HG02884 (cell line): ENCODE data around the gene ZDHHC8.

Experiments used
- ATAC-seq: cut with Tn5 transposase; IDR thresholded peaks from one replicate; pipeline ENCODE4 v1.9.1; 2021; ENCODE audit warnings: mild to moderate bottlenecking, moderate library complexity; ENCODE audit not compliant: unreplicated experiment

The ZDHHC8 gene

GRCh38 chr22:20113551-20114310 is 17.9 kb upstream of the ZDHHC8 start:
- ATAC-seq = no peak

- no peak for ATAC-seq
These were observed 16.8 kb upstream of the ZDHHC8 start for GRCh38 chr22:20114506-20115475.

- ATAC-seq = no peak
These were observed 15.8 kb upstream of the ZDHHC8 start, which contains the start of gene RANBP1 for GRCh38 chr22:20115691-20116375. RANBP1 (plus strand) TSS chr22:20116104; CDS start chr22:20116185, 81 bp downstream.

- ATAC-seq = no peak
These were observed 15.1 kb upstream of the ZDHHC8 start for GRCh38 chr22:20116376-20116950.

- peak; percentile 75 for ATAC-seq
These were observed 14.5 kb upstream of the ZDHHC8 start, which contains the start of gene TRMT2A for GRCh38 chr22:20116951-20117632. TRMT2A (minus strand) TSS chr22:20117226; CDS start chr22:20116906, 320 bp downstream.

GRCh38 chr22:20117633-20118299 is 13.8 kb upstream of the ZDHHC8 start:
- ATAC-seq = peak; percentile 15

- no peak for ATAC-seq
These were observed 13.1 kb upstream of the ZDHHC8 start for GRCh38 chr22:20118300-20119020.

GRCh38 chr22:20121856-20122415 is 9.7 kb upstream of the ZDHHC8 start:
- no peak for ATAC-seq

- no peak for ATAC-seq
These were observed 8.1 kb upstream of the ZDHHC8 start for GRCh38 chr22:20123366-20124082.

GRCh38 chr22:20124083-20124787 is 7.4 kb upstream of the ZDHHC8 start:
- ATAC-seq = no peak

GRCh38 chr22:20125201-20126174 is 6.1 kb upstream of the ZDHHC8 start:
- ATAC-seq = no peak

GRCh38 chr22:20126284-20127029 is 5.1 kb upstream of the ZDHHC8 start:
- ATAC-seq = no peak

- no peak for ATAC-seq
These were observed 4.2 kb upstream of the ZDHHC8 start for GRCh38 chr22:20127318-20127868.

- no peak for ATAC-seq
These were observed 3.6 kb upstream of the ZDHHC8 start for GRCh38 chr22:20127869-20128618.

GRCh38 chr22:20128619-20128901 is 3.0 kb upstream of the ZDHHC8 start:
- no peak for ATAC-seq
